RWPE2 (cell line): Measurements from ENCODE around the gene C9orf153.

ENCODE experiments used
- ATAC-seq: fragments of 200-7000 bp; cut with Tn5 transposase; 3 replicates; pipeline ENCODE4 v1.9.1; 2021; ENCODE audit warnings: low read depth
- DNase-seq: peaks from one replicate; pipeline ENCODE4 v3.0.0-alpha.2; 2020; ENCODE audit warnings: low spot score
- H3K27ac ChIP-seq: fragments of 450-650 bp; 2 replicates; pipeline ENCODE4 v1.5.1; 2017; ENCODE audit warnings: mild to moderate bottlenecking; ENCODE audit not compliant: poor library complexity, severe bottlenecking
- H3K27me3 ChIP-seq: fragments of 250-450 bp; sonication (Bioruptor Pico); 2 replicates; pipeline ENCODE4 v1.5.1; 2021; ENCODE audit warnings: mild to moderate bottlenecking, moderate library complexity; ENCODE audit not compliant: insufficient read depth, poor library complexity, severe bottlenecking
- H3K36me3 ChIP-seq: fragments of 250-450 bp; sonication (Bioruptor Pico); 2 replicates; pipeline ENCODE4 v1.5.1; 2020; ENCODE audit warnings: low read depth, mild to moderate bottlenecking, moderate library complexity
- H3K4me1 ChIP-seq: fragments of 250-450 bp; sonication (Bioruptor Pico); 2 replicates; pipeline ENCODE4 v1.5.1; 2021; ENCODE audit warnings: mild to moderate bottlenecking, moderate library complexity; ENCODE audit not compliant: insufficient read depth, poor library complexity, severe bottlenecking
- H3K4me3 ChIP-seq: fragments of 250-450 bp; sonication (Bioruptor Pico); 2 replicates; pipeline ENCODE4 v1.5.1; 2021; ENCODE audit warnings: mild to moderate bottlenecking, moderate library complexity; ENCODE audit not compliant: severe bottlenecking
- H3K9me3 ChIP-seq: fragments of 250-450 bp; sonication (Bioruptor Pico); 2 replicates; pipeline ENCODE4 v1.5.1; 2021; ENCODE audit warnings: mild to moderate bottlenecking, moderate library complexity; ENCODE audit not compliant: severe bottlenecking
- CTCF ChIP-seq: fragments of 450-650 bp; IDR thresholded peaks from one replicate; pipeline ENCODE4 v1.5.1; 2017; ENCODE audit warnings: mild to moderate bottlenecking, moderate library complexity; ENCODE audit not compliant: poor library complexity, severe bottlenecking

Gene C9orf153

GRCh38 chr9:86274821-86275643 lies 15.6 kb upstream of the C9orf153 start:
- DNase-seq (no peak), ATAC-seq (no peak)
- Histone ChIP-seq H3K4me1 (no peaks in the 10 kb centered on the region), H3K4me3 (no peak overlapping the region), H3K36me3 (peaks cover 54% of the 10 kb centered on the region), H3K27ac (no peak overlapping the region), H3K27me3 (no peaks in the 10 kb centered on the region), H3K9me3 (no peaks in the 10 kb centered on the region)
- TF ChIP-seq CTCF = no peak

- Histone ChIP-seq H3K27ac (no peak overlapping the region), H3K27me3 (no peaks in the 10 kb centered on the region), H3K36me3 (peaks cover 40% of the 10 kb centered on the region), H3K4me3 (no peak overlapping the region), H3K4me1 (no peaks in the 10 kb centered on the region), H3K9me3 (no peaks in the 10 kb centered on the region)
- no peak for ATAC-seq
- no peak for DNase-seq
- no peak for TF ChIP-seq CTCF
These were observed 12.8 kb upstream of the C9orf153 start for GRCh38 chr9:86272221-86272620.

DNA sequence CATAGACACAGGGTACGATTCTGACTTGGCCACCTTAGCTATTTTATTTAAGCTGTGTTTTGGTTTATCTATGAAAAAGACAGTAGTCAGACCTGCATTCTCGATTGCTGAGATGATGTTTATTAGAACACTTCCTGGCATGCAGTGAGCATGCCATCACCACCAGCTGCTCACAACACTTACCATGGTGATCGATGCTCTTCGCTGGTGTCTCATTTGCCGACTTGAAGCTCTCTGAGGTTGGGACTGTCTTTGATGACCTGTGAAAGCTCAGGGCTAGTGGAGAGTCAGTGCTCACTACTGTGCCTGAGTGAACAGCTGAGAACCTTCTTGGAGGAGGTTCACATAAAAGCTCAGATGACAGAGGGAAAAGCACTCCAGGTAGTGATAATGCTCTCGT lies 4.4 kb upstream of the C9orf153 start:
- no peak overlapping the region for H3K4me3 ChIP-seq
- TF ChIP-seq CTCF = no peak
- ATAC-seq (no peak), DNase-seq (no peak)
- no peaks in the 10 kb centered on the region for H3K4me1 ChIP-seq
- no peaks in the 10 kb centered on the region for H3K9me3 ChIP-seq
- no peaks in the 10 kb centered on the region for H3K27me3 ChIP-seq
- H3K36me3 ChIP-seq = peaks cover 14% of the 10 kb centered on the region; the same call in 1 of the 2 replicates
- H3K27ac ChIP-seq = no peak overlapping the region

- Histone ChIP-seq H3K27me3 (no peaks in the 10 kb centered on the region), H3K27ac (no peak overlapping the region), H3K9me3 (no peaks in the 10 kb centered on the region), H3K36me3 (peaks cover 10% of the 10 kb centered on the region; the same call in 1 of the 2 replicates), H3K4me3 (no peak overlapping the region), H3K4me1 (no peaks in the 10 kb centered on the region)
- no peak for TF ChIP-seq CTCF
- DNase-seq (no peak), ATAC-seq (no peak)
These were observed 3.0 kb upstream of the C9orf153 start for GRCh38 chr9:86262492-86262891.

DNA sequence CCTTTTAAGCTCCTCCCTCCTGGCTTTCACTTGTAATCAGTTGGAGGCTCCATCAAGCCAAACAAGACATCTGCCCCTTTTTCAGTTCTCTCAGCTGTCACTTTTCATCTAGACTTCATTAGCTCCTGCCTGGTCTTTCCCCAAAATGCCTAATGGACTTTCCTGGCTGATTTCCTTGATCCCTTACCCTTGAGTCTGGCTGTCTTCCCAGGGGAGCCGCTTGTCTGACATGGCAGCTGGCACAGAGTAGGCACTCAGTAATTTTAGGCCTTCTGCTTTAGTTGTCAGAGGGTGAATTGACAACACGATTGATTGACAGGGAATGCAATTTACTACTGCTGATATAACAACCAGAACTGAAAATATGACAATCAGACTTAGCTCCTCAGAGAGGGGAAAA lies 2.1 kb downstream of the C9orf153 start:
- Histone ChIP-seq H3K36me3 (no peaks in the 10 kb centered on the region), H3K4me3 (no peak overlapping the region), H3K9me3 (no peaks in the 10 kb centered on the region), H3K4me1 (no peaks in the 10 kb centered on the region), H3K27me3 (no peaks in the 10 kb centered on the region), H3K27ac (no peak overlapping the region)
- DNase-seq = no peak
- ATAC-seq = no peak
- TF ChIP-seq CTCF = no peak
